ENCODE results near the gene CNTNAP4.

CNTNAP4 gene

GRCh38 chr16:76598498-76598897 lies 321.3 kb downstream of the CNTNAP4 start:
- no peak for DNase-seq (ENCODE audit: low read depth)

GRCh38 chr16:76607317-76607716 lies 330.1 kb downstream of the CNTNAP4 start:
- no peak for DNase-seq (ENCODE audit: low read depth)

Measured in ELR (cell line).